CD4-positive, alpha-beta T cell (primary cell): ENCODE results near the gene LRRTM1. TPM values are rescaled to one million over a fixed set of nuclear protein-coding genes. Genes with fewer than 3 reads are reported as not detected.

Source experiments
- ATAC-seq: fragments of 200-7000 bp; cut with Tn5 transposase; one replicate; pipeline ENCODE4 v1.10.0; 2022; ENCODE audit warnings: mild to moderate bottlenecking; ENCODE audit not compliant: poor library complexity
- CTCF ChIA-PET: fragments of 350-600 bp; sonication (Branson Sonifier 250); formaldehyde crosslinking; loops from one replicate; lab custom pipeline; 2021; ENCODE audit warnings: antibody characterized with exemption, inconsistent platforms; lab: Charles Lee
- POLR2A ChIA-PET: fragments of 350-600 bp; sonication (Branson Sonifier 250); formaldehyde crosslinking; loops from one replicate; lab custom pipeline; 2021; ENCODE audit warnings: antibody characterized with exemption, inconsistent platforms; lab: Charles Lee
- DNase-seq, 14 experiments: peaks; one replicate each; pipeline ENCODE4 v3.0.0-alpha.2; 2013 to 2020; ENCODE audit warnings: mixed read lengths in 2 of 14
- H3K27ac ChIP-seq, 2 donors: one replicate each; pipeline versions ENCODE4 v1.5.1 to v1.7.0; 2013; ENCODE audit warnings: low read length in 2 of 2, low read depth in 1 of 2, mild to moderate bottlenecking in 1 of 2
- H3K27me3 ChIP-seq, 2 experiments: 1 replicate in 1 of 2; 2 replicates in 1 of 2; pipeline versions ENCODE4 v1.6.1 to v1.7.0; 2013; ENCODE audit warnings: low read length in 2 of 2, control low read depth in 1 of 2, mild to moderate bottlenecking in 1 of 2, moderate library complexity in 1 of 2; ENCODE audit not compliant: insufficient read depth in 2 of 2, control insufficient read depth in 1 of 2
- H3K36me3 ChIP-seq: one replicate; pipeline ENCODE4 v1.6.1; 2013; ENCODE audit warnings: low read length, control low read depth; ENCODE audit not compliant: insufficient read depth
- H3K4me1 ChIP-seq: one replicate; pipeline ENCODE4 v1.6.1; 2013; ENCODE audit warnings: low read length, control low read depth; ENCODE audit not compliant: insufficient read depth
- H3K4me3 ChIP-seq: one replicate; pipeline ENCODE4 v1.5.1; 2013; ENCODE audit warnings: mild to moderate bottlenecking, low read length, moderate library complexity
- H3K9me3 ChIP-seq, 2 experiments: 1 replicate in 1 of 2; 2 replicates in 1 of 2; pipeline versions ENCODE4 v1.6.1 to v1.7.0; 2013; ENCODE audit warnings: low read length in 2 of 2, mild to moderate bottlenecking in 2 of 2, control low read depth in 1 of 2, moderate library complexity in 1 of 2; ENCODE audit not compliant: control insufficient read depth in 1 of 2, insufficient read depth in 1 of 2
- H3K27ac Mint-ChIP-seq: one replicate; pipeline ENCODE4 v1.8.0; 2020; ENCODE audit warnings: mixed read lengths
- H3K27me3 Mint-ChIP-seq: one replicate; pipeline ENCODE4 v1.8.0; 2021; ENCODE audit warnings: mixed read lengths
- H3K36me3 Mint-ChIP-seq: one replicate; pipeline ENCODE4 v1.8.0; 2021; ENCODE audit warnings: low read depth, mixed read lengths
- H3K4me1 Mint-ChIP-seq: one replicate; pipeline ENCODE4 v1.8.0; 2021; ENCODE audit warnings: low read depth, mixed read lengths
- H3K4me3 Mint-ChIP-seq: one replicate; pipeline ENCODE4 v1.8.0; 2020; ENCODE audit warnings: mild to moderate bottlenecking, mixed read lengths
- H3K9me3 Mint-ChIP-seq: one replicate; pipeline ENCODE4 v1.8.0; 2020; ENCODE audit warnings: mixed read lengths
- intact Hi-C, 2 experiments: fragments of 100-400 bp; cut with DNase I in 1 of 2; cut with micrococcal nuclease in 1 of 2; formaldehyde crosslinking; loops; one replicate each; pipeline versions ENCODE4 v1.15.1 to v1.9.0; 2023 to 2025; cut with DNase I, micrococcal nuclease
- total RNA-seq, 174 experiments: library from RNA in 2 of 174; stranded (reverse) in 2 of 174; gene quantifications; one replicate each; pipeline ENCODE4 v1.2.3 and lab custom pipeline; 2021 to 2026
- TF ChIP-seq, protein P1 (sequence below): fragments of 200-600 bp; IDR thresholded peaks from one replicate; pipeline ENCODE4 v1.8.0; 2022; ENCODE audit warnings: antibody characterized with exemption, mild to moderate bottlenecking

LRRTM1 gene
- total RNA-seq, 2 experiments from 2014 or later = not detected

GRCh38 chr2:80258341-80258740 lies 46.2 kb downstream of the LRRTM1 start:
- Histone ChIP-seq H3K9me3 (no peaks in the 10 kb centered on the region), H3K27ac (no peak overlapping the region), H3K4me1 (no peaks in the 10 kb centered on the region), H3K4me3 (no peak overlapping the region), H3K36me3 (no peaks in the 10 kb centered on the region), H3K27me3 (no peaks in the 10 kb centered on the region)
- Mint-ChIP-seq H3K27ac (no peak overlapping the region), H3K4me1 (no peaks in the 10 kb centered on the region), H3K27me3 (no peaks in the 10 kb centered on the region), H3K4me3 (no peak overlapping the region), H3K36me3 (no peaks in the 10 kb centered on the region), H3K9me3 (peaks cover 4% of the 10 kb centered on the region)
- ATAC-seq (no peak), DNase-seq (no peak)
- intact Hi-C loops = no loop called here
- TF ChIP-seq, protein P1, sequence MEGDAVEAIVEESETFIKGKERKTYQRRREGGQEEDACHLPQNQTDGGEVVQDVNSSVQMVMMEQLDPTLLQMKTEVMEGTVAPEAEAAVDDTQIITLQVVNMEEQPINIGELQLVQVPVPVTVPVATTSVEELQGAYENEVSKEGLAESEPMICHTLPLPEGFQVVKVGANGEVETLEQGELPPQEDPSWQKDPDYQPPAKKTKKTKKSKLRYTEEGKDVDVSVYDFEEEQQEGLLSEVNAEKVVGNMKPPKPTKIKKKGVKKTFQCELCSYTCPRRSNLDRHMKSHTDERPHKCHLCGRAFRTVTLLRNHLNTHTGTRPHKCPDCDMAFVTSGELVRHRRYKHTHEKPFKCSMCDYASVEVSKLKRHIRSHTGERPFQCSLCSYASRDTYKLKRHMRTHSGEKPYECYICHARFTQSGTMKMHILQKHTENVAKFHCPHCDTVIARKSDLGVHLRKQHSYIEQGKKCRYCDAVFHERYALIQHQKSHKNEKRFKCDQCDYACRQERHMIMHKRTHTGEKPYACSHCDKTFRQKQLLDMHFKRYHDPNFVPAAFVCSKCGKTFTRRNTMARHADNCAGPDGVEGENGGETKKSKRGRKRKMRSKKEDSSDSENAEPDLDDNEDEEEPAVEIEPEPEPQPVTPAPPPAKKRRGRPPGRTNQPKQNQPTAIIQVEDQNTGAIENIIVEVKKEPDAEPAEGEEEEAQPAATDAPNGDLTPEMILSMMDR = no peak
- ChIA-PET CTCF (no interaction called here), POLR2A (no interaction called here)

GRCh38 chr2:80257450-80257849 lies 47.1 kb downstream of the LRRTM1 start:
- Mint-ChIP-seq H3K36me3 (no peaks in the 10 kb centered on the region), H3K4me3 (no peak overlapping the region), H3K4me1 (no peaks in the 10 kb centered on the region), H3K9me3 (peaks cover 4% of the 10 kb centered on the region), H3K27ac (no peak overlapping the region), H3K27me3 (no peaks in the 10 kb centered on the region)
- ATAC-seq = no peak
- TF ChIP-seq, protein P1 = no peak
- intact Hi-C loops = no loop called here
- ChIA-PET POLR2A (no interaction called here), CTCF (no interaction called here)
- no peaks in the 10 kb centered on the region for H3K9me3 ChIP-seq
- H3K4me1 ChIP-seq = no peaks in the 10 kb centered on the region
- H3K27me3 ChIP-seq = no peaks in the 10 kb centered on the region
- H3K36me3 ChIP-seq = no peaks in the 10 kb centered on the region
- H3K4me3 ChIP-seq = no peak overlapping the region
- DNase-seq = no peak
- H3K27ac ChIP-seq = no peak overlapping the region

GRCh38 chr2:80256782-80257167 lies 47.8 kb downstream of the LRRTM1 start:
- no peak for DNase-seq
- no peaks in the 10 kb centered on the region for H3K36me3 ChIP-seq
- CTCF ChIA-PET = no interaction called here
- H3K27me3 ChIP-seq = no peaks in the 10 kb centered on the region
- H3K27me3 Mint-ChIP-seq = no peaks in the 10 kb centered on the region
- no peak for ATAC-seq
- H3K4me3 ChIP-seq = no peak overlapping the region
- TF ChIP-seq, protein P1 = no peak
- no peak overlapping the region for H3K27ac Mint-ChIP-seq
- no peaks in the 10 kb centered on the region for H3K4me1 Mint-ChIP-seq
- H3K9me3 ChIP-seq = no peaks in the 10 kb centered on the region
- H3K27ac ChIP-seq = no peak overlapping the region
- H3K36me3 Mint-ChIP-seq = no peaks in the 10 kb centered on the region
- peaks cover 4% of the 10 kb centered on the region for H3K9me3 Mint-ChIP-seq
- intact Hi-C loops = no loop called here
- H3K4me1 ChIP-seq = no peaks in the 10 kb centered on the region
- POLR2A ChIA-PET = no interaction called here
- no peak overlapping the region for H3K4me3 Mint-ChIP-seq
